HFFc6 (cell line): Measurements from ENCODE around the gene CLK2. TPM values are rescaled to one million over a fixed set of nuclear protein-coding genes. Genes with fewer than 3 reads are reported as not detected.
"Not testable (repeated sequence)": the region's sequence is repeated elsewhere in the genome, so short reads cannot be mapped to it uniquely, and the experiment has no call there.

Experiments
- DNase-seq: peaks from one replicate; pipeline ENCODE4 v3.0.0-alpha.2; 2018
- H3K27ac Mint-ChIP-seq: 2 replicates; pipeline ENCODE4 v1.8.0; 2020; ENCODE audit warnings: mild to moderate bottlenecking, mixed read lengths
- H3K27me3 Mint-ChIP-seq: 2 replicates; pipeline ENCODE4 v1.8.0; 2021; ENCODE audit warnings: mild to moderate bottlenecking, moderate library complexity, mixed read lengths; ENCODE audit not compliant: insufficient read depth
- H3K36me3 Mint-ChIP-seq: 2 replicates; pipeline ENCODE4 v1.8.0; 2021; ENCODE audit warnings: low read depth, mixed read lengths
- H3K4me1 Mint-ChIP-seq: 2 replicates; pipeline ENCODE4 v1.8.0; 2020; ENCODE audit warnings: low read depth, mixed read lengths
- H3K4me3 Mint-ChIP-seq: 2 replicates; pipeline ENCODE4 v1.8.0; 2020; ENCODE audit warnings: mild to moderate bottlenecking, moderate library complexity, mixed read lengths
- H3K9me3 Mint-ChIP-seq: 2 replicates; pipeline ENCODE4 v1.8.0; 2020; ENCODE audit warnings: mild to moderate bottlenecking, mixed read lengths
- total RNA-seq, 6 experiments: library from RNA; stranded (reverse); fragmentation: NEBNext Ultra II Directional; extraction: Animal tissue kit (Norgen Biotek cat#: 25700); gene quantifications; 2 replicates in 1 of 6; 3 replicates in 5 of 6; pipeline ENCODE4 v1.2.3, GENCODE V29; 2021
- TF ChIP-seq, protein P1 (sequence below): fragments of 200-600 bp; sonication (generic); IDR thresholded peaks from 2 replicates; pipeline ENCODE4 v1.5.0; 2021; ENCODE audit warnings: antibody characterized with exemption, mild to moderate bottlenecking

CLK2 gene
- total RNA-seq, 6 experiments from 2014 or later = 24.8 to 32.8 (median 30.0) TPM

DNA sequence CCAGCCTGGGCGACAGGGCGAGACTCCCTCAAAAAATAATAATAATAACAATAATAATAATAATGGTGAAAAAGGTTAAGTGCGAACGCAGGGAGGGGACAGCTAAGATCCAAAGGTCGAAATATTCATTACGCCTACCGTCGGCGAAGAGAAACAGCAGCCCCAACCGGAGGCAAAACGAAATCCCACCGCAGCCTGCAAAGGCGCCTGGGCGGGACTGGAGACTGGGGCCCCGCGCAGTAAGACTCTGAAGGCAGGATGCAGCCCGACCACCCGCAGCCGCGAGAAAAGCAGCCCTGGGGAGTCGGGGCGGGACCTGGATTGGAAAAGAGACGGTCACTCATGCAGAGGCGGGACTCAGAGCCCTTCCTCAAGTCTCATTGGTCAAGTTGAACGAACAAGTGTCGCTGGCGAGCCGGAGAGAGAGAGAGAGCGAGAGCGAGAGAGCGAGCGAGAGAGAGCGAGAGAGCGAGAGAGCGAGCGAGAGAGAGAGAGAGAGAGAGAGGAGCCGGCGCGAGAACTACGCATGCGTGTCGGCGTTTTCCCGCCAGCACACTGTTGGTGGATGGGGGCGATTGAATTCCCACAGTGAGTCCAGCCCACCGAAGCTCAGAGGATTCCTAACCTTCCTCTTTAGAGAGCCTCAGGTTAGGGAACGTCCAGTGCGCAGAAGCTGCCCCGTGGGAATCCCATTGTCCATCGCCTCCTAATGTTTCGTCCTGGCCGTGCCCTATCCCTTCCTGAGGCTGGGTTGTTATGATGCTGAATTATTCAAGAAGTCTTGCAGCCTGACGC, 28.7 kb downstream of the CLK2 start:
- TF ChIP-seq, protein P1, sequence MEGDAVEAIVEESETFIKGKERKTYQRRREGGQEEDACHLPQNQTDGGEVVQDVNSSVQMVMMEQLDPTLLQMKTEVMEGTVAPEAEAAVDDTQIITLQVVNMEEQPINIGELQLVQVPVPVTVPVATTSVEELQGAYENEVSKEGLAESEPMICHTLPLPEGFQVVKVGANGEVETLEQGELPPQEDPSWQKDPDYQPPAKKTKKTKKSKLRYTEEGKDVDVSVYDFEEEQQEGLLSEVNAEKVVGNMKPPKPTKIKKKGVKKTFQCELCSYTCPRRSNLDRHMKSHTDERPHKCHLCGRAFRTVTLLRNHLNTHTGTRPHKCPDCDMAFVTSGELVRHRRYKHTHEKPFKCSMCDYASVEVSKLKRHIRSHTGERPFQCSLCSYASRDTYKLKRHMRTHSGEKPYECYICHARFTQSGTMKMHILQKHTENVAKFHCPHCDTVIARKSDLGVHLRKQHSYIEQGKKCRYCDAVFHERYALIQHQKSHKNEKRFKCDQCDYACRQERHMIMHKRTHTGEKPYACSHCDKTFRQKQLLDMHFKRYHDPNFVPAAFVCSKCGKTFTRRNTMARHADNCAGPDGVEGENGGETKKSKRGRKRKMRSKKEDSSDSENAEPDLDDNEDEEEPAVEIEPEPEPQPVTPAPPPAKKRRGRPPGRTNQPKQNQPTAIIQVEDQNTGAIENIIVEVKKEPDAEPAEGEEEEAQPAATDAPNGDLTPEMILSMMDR = peak; percentile 36; the same call in 1 of the 2 replicates
- Mint-ChIP-seq H3K4me1 (peaks cover 42% of the 10 kb centered on the region), H3K4me3 (peak overlapping the region; percentile 96), H3K9me3 (no peaks in the 10 kb centered on the region; the same call in 1 of the 2 replicates), H3K27ac (peak overlapping the region; percentile 81), H3K27me3 (peaks cover 5% of the 10 kb centered on the region), H3K36me3 (peaks cover 12% of the 10 kb centered on the region)
- DNase-seq = peak; percentile 100

GRCh38 chr1:155242805-155243358, 30.4 kb downstream of the CLK2 start:
- Mint-ChIP-seq H3K36me3 (peaks cover 16% of the 10 kb centered on the region), H3K9me3 (no peaks in the 10 kb centered on the region; the same call in 1 of the 2 replicates), H3K4me3 (peak overlapping the region; percentile 96), H3K4me1 (peaks cover 42% of the 10 kb centered on the region), H3K27ac (peak overlapping the region; percentile 81; the same call in 1 of the 2 replicates), H3K27me3 (peaks cover 5% of the 10 kb centered on the region)
- TF ChIP-seq, protein P1 = no peak
- DNase-seq = no peak

DNA sequence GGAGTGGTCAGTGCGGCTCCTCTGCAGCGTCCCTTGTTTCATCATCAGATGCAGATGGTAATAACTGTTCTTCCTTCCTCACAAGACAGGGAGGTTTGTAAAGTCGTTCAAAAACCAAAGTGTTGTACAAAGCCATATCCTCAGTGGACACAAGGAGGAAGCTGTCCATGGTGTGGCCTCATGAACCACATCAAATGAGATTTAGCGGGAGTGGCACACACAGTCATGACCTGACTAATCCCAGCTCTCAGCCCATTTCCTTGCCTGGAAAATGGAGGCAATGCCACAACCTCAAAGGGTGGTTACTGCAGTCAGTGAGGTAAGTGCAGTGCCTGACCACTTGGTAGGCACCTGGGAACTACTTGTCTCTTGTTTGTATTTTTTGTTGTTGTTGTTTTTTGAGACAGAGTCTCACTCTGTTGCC, 31.5 kb downstream of the CLK2 start:
- Mint-ChIP-seq H3K27me3 (peaks cover 5% of the 10 kb centered on the region), H3K27ac (peak overlapping the region; percentile 81), H3K9me3 (no peaks in the 10 kb centered on the region; the same call in 1 of the 2 replicates), H3K4me3 (peak overlapping the region; percentile 93; the same call in 1 of the 2 replicates), H3K36me3 (peaks cover 16% of the 10 kb centered on the region), H3K4me1 (peaks cover 42% of the 10 kb centered on the region)
- TF ChIP-seq, protein P1 = no peak
- no peak for DNase-seq

- H3K4me1 Mint-ChIP-seq = peaks cover 42% of the 10 kb centered on the region
- TF ChIP-seq, protein P1 = no peak
- H3K36me3 Mint-ChIP-seq = peaks cover 10% of the 10 kb centered on the region
- no peaks in the 10 kb centered on the region; the same call in 1 of the 2 replicates for H3K9me3 Mint-ChIP-seq
- peak; percentile 86 for DNase-seq
- peak overlapping the region; percentile 81 for H3K27ac Mint-ChIP-seq
- H3K27me3 Mint-ChIP-seq = peaks cover 5% of the 10 kb centered on the region
- peak overlapping the region; percentile 93 for H3K4me3 Mint-ChIP-seq
These were observed 32.1 kb downstream of the CLK2 start for GRCh38 chr1:155241069-155241679.

GRCh38 chr1:155236451-155236850, 36.9 kb downstream of the CLK2 start:
- Mint-ChIP-seq H3K27me3 (no peaks in the 10 kb centered on the region; the same call in none of the 2 replicates), H3K27ac (no peak overlapping the region), H3K36me3 (peaks cover 8% of the 10 kb centered on the region; the same call in 1 of the 2 replicates), H3K4me1 (peaks cover 22% of the 10 kb centered on the region), H3K4me3 (no peak overlapping the region), H3K9me3 (no peaks in the 10 kb centered on the region)
- DNase-seq = no peak
- TF ChIP-seq, protein P1 = no peak

- H3K27me3 Mint-ChIP-seq, H3K4me3 Mint-ChIP-seq, DNase-seq, H3K9me3 Mint-ChIP-seq, H3K36me3 Mint-ChIP-seq, H3K27ac Mint-ChIP-seq: not testable (repeated sequence)
- H3K4me1 Mint-ChIP-seq = peaks cover 15% of the 10 kb centered on the region
These were observed 37.9 kb downstream of the CLK2 start for GRCh38 chr1:155235375-155235774.

GRCh38 chr1:155233502-155233901, 39.8 kb downstream of the CLK2 start:
- H3K27ac Mint-ChIP-seq, H3K4me3 Mint-ChIP-seq, H3K36me3 Mint-ChIP-seq, H3K27me3 Mint-ChIP-seq, H3K9me3 Mint-ChIP-seq, DNase-seq: not testable (repeated sequence)
- H3K4me1 Mint-ChIP-seq = peaks cover 18% of the 10 kb centered on the region
